Activated CD4-positive, alpha-beta T cell treated with anti-CD3 and anti-CD28 coated beads, Interleukin-10, Interleukin-2, amounts not matched to agents 100 ng/mL and 50 ng/mL, durations not matched to agents 16 hours and 8 hours (primary cell): ENCODE results near the gene APP.
A peak's percentile ranks its signal among the peaks of the same experiment; 100 is the strongest.

Source experiments
- DNase-seq: peaks from one replicate; pipeline ENCODE4 v3.0.0-alpha.2; 2020

The APP gene

GRCh38 chr21:25896501-25897056, 274.0 kb downstream of the APP start:
- DNase-seq, result no peak

GRCh38 chr21:25895565-25896205, 274.9 kb downstream of the APP start:
- DNase-seq, result peak; percentile 36

GRCh38 chr21:25893191-25893590, 277.4 kb downstream of the APP start:
- DNase-seq, result no peak

GRCh38 chr21:25891596-25891995, 279.0 kb downstream of the APP start:
- no peak for DNase-seq

GRCh38 chr21:25890001-25890400, 280.6 kb downstream of the APP start:
- DNase-seq, result no peak

- no peak for DNase-seq
Measured at GRCh38 chr21:25888711-25889110, 281.9 kb downstream of the APP start.

- DNase-seq, result no peak
Measured at GRCh38 chr21:25887646-25888306, 282.8 kb downstream of the APP start.

GRCh38 chr21:25887166-25887565, 283.4 kb downstream of the APP start:
- no peak for DNase-seq

GRCh38 chr21:25885880-25886279, 284.7 kb downstream of the APP start:
- DNase-seq, result no peak

- no peak for DNase-seq
Measured at GRCh38 chr21:25885405-25885804, 285.2 kb downstream of the APP start.

- DNase-seq, result no peak
Measured at GRCh38 chr21:25884311-25884710, 286.3 kb downstream of the APP start.

- peak; percentile 68 for DNase-seq
Measured at GRCh38 chr21:25881524-25882376, 288.8 kb downstream of the APP start.

GRCh38 chr21:25879203-25879602, 291.4 kb downstream of the APP start:
- DNase-seq, result no peak

- DNase-seq, result no peak
Measured at GRCh38 chr21:25878344-25878743, 292.2 kb downstream of the APP start.

- DNase-seq, result no peak
Measured at GRCh38 chr21:25872271-25872670, 298.3 kb downstream of the APP start.

GRCh38 chr21:25871566-25871965, 299.0 kb downstream of the APP start:
- DNase-seq, result no peak

GRCh38 chr21:25870084-25870483, 300.5 kb downstream of the APP start:
- no peak for DNase-seq

GRCh38 chr21:25867061-25867460, 303.5 kb downstream of the APP start:
- no peak for DNase-seq

GRCh38 chr21:25863747-25864146, 306.8 kb downstream of the APP start:
- no peak for DNase-seq

GRCh38 chr21:25863031-25863430, 307.5 kb downstream of the APP start:
- no peak for DNase-seq

- peak; percentile 57 for DNase-seq
Measured at GRCh38 chr21:25862596-25862995, 308.0 kb downstream of the APP start.

- DNase-seq, result no peak
Measured at GRCh38 chr21:25862112-25862511, 308.5 kb downstream of the APP start.

- no peak for DNase-seq
Measured at GRCh38 chr21:25859235-25859929, 311.2 kb downstream of the APP start.
